ENCODE results near the gene XBP1. TPM values are rescaled to one million over a fixed set of nuclear protein-coding genes. Genes with fewer than 3 reads are reported as not detected.
"Not testable (repeated sequence)": the region's sequence is repeated elsewhere in the genome, so short reads cannot be mapped to it uniquely, and the experiment has no call there.

Gene XBP1
- total and polyA plus RNA-seq, 2 of the 4 experiments (the other 2 are of a cell fraction) = 95.0 to 223 TPM

GRCh38 chr22:28808716-28809355 is 8.5 kb upstream of the XBP1 start:
- Histone ChIP-seq H4K91ac (ENCODE audit: insufficient read depth, low read depth, low read length) (no peak overlapping the region), H3K23ac (ENCODE audit: low read depth, low read length) (no peak overlapping the region), H3K36me3 (ENCODE audit: control insufficient read depth, insufficient read depth, low read length) (peaks cover 2% of the 10 kb centered on the region; the same call in 1 of the 2 replicates), H3K56ac (ENCODE audit: extremely low read depth, insufficient read depth, low read length) (no peak overlapping the region), H2BK15ac (ENCODE audit: low read depth, low read length) (no peak overlapping the region), H2BK120ac (ENCODE audit: low read depth, low read length) (no peak overlapping the region), H2AK9ac (replicated peaks; ENCODE audit: low read depth, low read length, poor library complexity) (no peak overlapping the region), H3K27ac (ENCODE audit: insufficient read depth, low read length) (no peak overlapping the region), H4K8ac (ENCODE audit: low read depth in 2 of 2, low read length in 2 of 2) (no peak overlapping the region), H3K27me3 (ENCODE audit: control insufficient read depth, insufficient read depth, low read length) (no peaks in the 10 kb centered on the region), H4K20me1 (ENCODE audit: insufficient read depth, low read length) (no peaks in the 10 kb centered on the region), H3K4me1 (ENCODE audit: control insufficient read depth, insufficient read depth, low read length) (peaks cover 2% of the 10 kb centered on the region; the same call in 1 of the 2 replicates), H3K79me1 (ENCODE audit: low read depth in 1 of 2, low read length in 2 of 2) (peaks cover 0 to 4% of the 10 kb centered on the region in 2 experiments; a peak in 2 of 4 replicates), H3K4ac (ENCODE audit: low read depth, low read length) (no peak overlapping the region), H3K9me3 (ENCODE audit: control insufficient read depth, insufficient read depth, low read length) (no peaks in the 10 kb centered on the region), H3K14ac (replicated peaks; ENCODE audit: low read depth, low read length) (no peak overlapping the region), H3K18ac (ENCODE audit: low read depth, low read length) (no peak overlapping the region), H3K9ac (ENCODE audit: low read depth, low read length) (no peak overlapping the region), H3K4me2 (ENCODE audit: low read depth, low read length) (no peak overlapping the region), H3K4me3 (ENCODE audit: insufficient read depth, low read depth, low read length) (no peak overlapping the region), H2AFZ (replicated peaks; ENCODE audit: low read length, poor library complexity) (no peak overlapping the region), H2BK5ac (ENCODE audit: low read depth, low read length, poor library complexity, severe bottlenecking) (no peak overlapping the region), H2AK5ac (ENCODE audit: low read depth, low read length) (no peak overlapping the region), H2BK20ac (ENCODE audit: low read depth, low read length) (no peak overlapping the region), H4K5ac (ENCODE audit: low read depth, low read length) (no peak overlapping the region), H3K9me1 (ENCODE audit: insufficient read depth, low read length) (peaks cover 3% of the 10 kb centered on the region; the same call in 1 of the 2 replicates)
- ChIA-PET CTCF (no interaction called here), POLR2A (ENCODE audit: unreplicated experiment) (interaction anchor here (0.5 kb wide), 1 partner anchor 8 kb away, joined by 3 read pairs; the partner anchor contains the start of gene XBP1)
- no peak for TF ChIP-seq USF2 (IDR thresholded peaks at IDR 0.05; ENCODE audit: low read depth, low read length)
- no peak for TF ChIP-seq MAZ (IDR thresholded peaks at IDR 0.05; ENCODE audit: borderline replicate concordance, low read depth, low read length)
- no peak for TF ChIP-seq CEBPB (IDR thresholded peaks at IDR 0.05; ENCODE audit: low read depth, low read length)
- dilution Hi-C loops (cut with HindIII; ENCODE audit: low sequenced_read_pairs, unreplicated experiment) = no loop called here
- intact Hi-C loops (cut with micrococcal nuclease) = no loop called here
- DNase-seq = no peak
- in situ Hi-C loops (cut with MboI; ENCODE audit: low sequenced_read_pairs) = no loop called here
- ATAC-seq (ENCODE audit: low read depth) = no peak
- BruUV-seq (replicated peaks) = no TSS peak

GRCh38 chr22:28805426-28805825 is 5.1 kb upstream of the XBP1 start:
- H4K91ac ChIP-seq (ENCODE audit: insufficient read depth, low read depth, low read length); dilution Hi-C loops (cut with HindIII; ENCODE audit: low sequenced_read_pairs, unreplicated experiment); H4K20me1 ChIP-seq (ENCODE audit: insufficient read depth, low read length); H2AK5ac ChIP-seq (ENCODE audit: low read depth, low read length); H3K36me3 ChIP-seq (ENCODE audit: control insufficient read depth, insufficient read depth, low read length); H3K4me1 ChIP-seq (ENCODE audit: control insufficient read depth, insufficient read depth, low read length); H3K4me3 ChIP-seq (ENCODE audit: insufficient read depth, low read depth, low read length); CTCF ChIA-PET; POLR2A ChIA-PET (ENCODE audit: unreplicated experiment); intact Hi-C loops (cut with micrococcal nuclease); H3K27ac ChIP-seq (ENCODE audit: insufficient read depth, low read length); H2AK9ac ChIP-seq (replicated peaks; ENCODE audit: low read depth, low read length, poor library complexity); H2BK20ac ChIP-seq (ENCODE audit: low read depth, low read length); H2AFZ ChIP-seq (replicated peaks; ENCODE audit: low read length, poor library complexity); BruUV-seq (replicated peaks); ATAC-seq (ENCODE audit: low read depth); DNase-seq; H3K14ac ChIP-seq (replicated peaks; ENCODE audit: low read depth, low read length); H2BK120ac ChIP-seq (ENCODE audit: low read depth, low read length); H4K8ac ChIP-seq (ENCODE audit: low read depth in 2 of 2, low read length in 2 of 2); H3K4me2 ChIP-seq (ENCODE audit: low read depth, low read length); H3K27me3 ChIP-seq (ENCODE audit: control insufficient read depth, insufficient read depth, low read length); H3K9ac ChIP-seq (ENCODE audit: low read depth, low read length); H3K18ac ChIP-seq (ENCODE audit: low read depth, low read length); H3K23ac ChIP-seq (ENCODE audit: low read depth, low read length); H2BK15ac ChIP-seq (ENCODE audit: low read depth, low read length); H3K9me3 ChIP-seq (ENCODE audit: control insufficient read depth, insufficient read depth, low read length); H4K5ac ChIP-seq (ENCODE audit: low read depth, low read length); in situ Hi-C loops (cut with MboI; ENCODE audit: low sequenced_read_pairs); H3K9me1 ChIP-seq (ENCODE audit: insufficient read depth, low read length); H2BK5ac ChIP-seq (ENCODE audit: low read depth, low read length, poor library complexity, severe bottlenecking); H3K4ac ChIP-seq (ENCODE audit: low read depth, low read length); H3K56ac ChIP-seq (ENCODE audit: extremely low read depth, insufficient read depth, low read length): not testable (repeated sequence)
- 80% methylated on average over 1 of the region's 5 CpGs; no CpG with 5 or more reads in 1 of the 2 experiments for WGBS, 2 experiments (ENCODE audit: extremely low coverage in 2 of 2, insufficient read length in 1 of 2)
- peaks cover 13 to 26% of the 10 kb centered on the region in 2 experiments; a peak in 3 of 4 replicates for H3K79me1 ChIP-seq (ENCODE audit: low read depth in 1 of 2, low read length in 2 of 2)
